ENCODE data around the gene NT5C1A.

The NT5C1A gene

DNA sequence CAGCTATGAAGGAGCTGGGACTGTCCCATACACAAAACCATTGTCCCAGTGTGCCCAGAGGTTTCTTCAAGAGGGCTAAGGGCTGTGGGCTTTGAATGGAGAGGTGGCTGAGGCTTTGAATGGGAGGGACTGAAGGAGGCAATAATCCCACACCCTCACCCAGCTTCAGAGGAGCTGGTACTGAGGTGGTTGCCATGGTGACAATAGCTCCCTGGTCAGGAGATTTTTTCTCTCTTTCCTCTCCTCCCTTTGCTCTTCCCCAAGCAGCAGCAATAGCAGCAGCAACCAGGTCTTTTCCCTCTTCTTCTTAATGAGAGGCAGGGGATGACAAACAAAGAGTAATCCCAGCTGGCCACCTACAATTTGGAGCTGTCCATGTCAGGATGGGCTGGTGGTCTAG, 17.7 kb upstream of the NT5C1A start:
- DNase-seq (ENCODE audit: low read depth, low spot score), result no peak

- no peak for DNase-seq (ENCODE audit: low read depth, low spot score)
These were observed 17.3 kb upstream of the NT5C1A start for GRCh38 chr1:39689214-39689613.

DNA sequence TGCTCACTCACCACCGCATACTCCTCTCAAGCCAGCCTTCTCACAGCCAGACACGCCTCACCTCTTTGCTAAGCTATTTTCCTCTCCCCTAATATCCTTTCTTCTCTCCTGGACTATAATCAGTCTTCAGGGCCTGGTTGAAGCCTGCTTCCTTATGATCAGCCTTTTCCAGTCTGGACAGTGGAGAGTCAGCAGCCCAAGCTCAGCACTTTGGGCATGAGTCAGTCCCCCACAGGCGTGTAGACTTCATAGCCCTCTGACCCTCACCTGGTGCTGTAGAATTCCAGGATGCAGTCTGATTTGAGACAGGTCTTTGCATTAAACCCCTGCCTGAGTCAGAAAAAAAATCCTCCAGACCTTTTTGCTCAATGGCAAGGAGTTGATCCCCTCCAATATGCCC, 16.8 kb upstream of the NT5C1A start:
- no peak for DNase-seq (ENCODE audit: low read depth, low spot score)

- no peak for DNase-seq (ENCODE audit: low read depth, low spot score)
These were observed 15.3 kb upstream of the NT5C1A start for GRCh38 chr1:39687243-39687642.

- no peak for DNase-seq (ENCODE audit: low read depth, low spot score)
These were observed 13.2 kb upstream of the NT5C1A start for GRCh38 chr1:39685071-39685470.

GRCh38 chr1:39684313-39684664, 12.4 kb upstream of the NT5C1A start:
- DNase-seq (ENCODE audit: low read depth, low spot score), result no peak

DNA sequence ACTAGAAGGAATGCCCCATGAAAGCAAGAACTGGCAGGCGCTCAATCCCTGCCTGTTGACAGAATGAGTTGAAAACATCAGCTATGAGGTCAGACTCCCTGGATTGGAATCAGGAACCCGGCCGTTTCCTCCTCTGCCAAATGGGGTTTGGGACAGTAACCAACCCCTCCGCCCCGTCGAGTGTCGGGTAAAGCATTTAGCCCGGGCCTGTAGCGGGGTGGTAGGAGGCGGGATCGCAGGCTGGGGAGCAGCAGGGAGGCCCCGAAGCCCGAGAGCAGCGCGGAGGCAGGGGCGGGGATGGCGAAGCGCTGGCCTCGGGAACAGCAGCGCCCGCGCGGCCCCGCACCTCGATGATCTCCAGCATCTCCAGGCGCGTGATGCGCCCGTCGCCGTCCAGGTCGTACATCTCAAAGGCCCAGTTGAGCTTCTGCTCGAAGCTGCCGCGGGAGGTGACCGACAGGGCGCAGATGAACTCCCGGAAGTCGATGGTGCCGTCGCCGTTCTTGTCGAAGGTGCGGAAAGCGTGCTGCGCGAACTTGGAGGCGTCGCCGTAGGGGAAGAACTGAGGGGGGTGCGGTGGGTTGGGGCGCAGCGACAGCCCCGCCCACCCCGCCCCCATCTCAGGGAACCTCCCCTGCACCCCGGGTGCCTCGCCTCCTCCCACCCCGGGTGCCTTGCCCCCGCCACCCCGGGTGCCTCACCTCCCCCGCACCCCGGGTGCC, 11.8 kb upstream of the NT5C1A start:
- no peak for DNase-seq (ENCODE audit: low read depth, low spot score)

GRCh38 chr1:39681999-39682398, 10.1 kb upstream of the NT5C1A start:
- DNase-seq (ENCODE audit: low read depth, low spot score), result no peak

DNA sequence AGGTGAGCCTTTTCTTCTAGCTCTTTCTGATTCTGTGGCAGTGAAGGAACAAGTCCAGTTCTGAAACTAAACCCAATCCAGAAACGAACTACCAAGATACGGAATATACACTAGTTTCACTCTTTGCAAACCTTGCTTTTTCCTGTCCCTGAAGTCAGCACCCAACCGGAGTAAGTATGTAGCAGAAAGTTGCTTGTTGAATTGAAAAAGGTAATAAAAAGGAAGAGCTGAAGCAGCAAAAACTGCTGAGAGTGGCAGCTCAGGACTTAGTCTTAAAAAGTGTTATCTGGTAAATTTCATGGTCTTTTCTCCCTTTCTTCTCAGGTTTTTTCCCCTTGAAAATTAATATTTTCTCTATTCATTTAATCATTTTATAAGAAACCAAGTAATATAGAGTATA, 9.4 kb upstream of the NT5C1A start:
- no peak for DNase-seq (ENCODE audit: low read depth, low spot score)

DNA sequence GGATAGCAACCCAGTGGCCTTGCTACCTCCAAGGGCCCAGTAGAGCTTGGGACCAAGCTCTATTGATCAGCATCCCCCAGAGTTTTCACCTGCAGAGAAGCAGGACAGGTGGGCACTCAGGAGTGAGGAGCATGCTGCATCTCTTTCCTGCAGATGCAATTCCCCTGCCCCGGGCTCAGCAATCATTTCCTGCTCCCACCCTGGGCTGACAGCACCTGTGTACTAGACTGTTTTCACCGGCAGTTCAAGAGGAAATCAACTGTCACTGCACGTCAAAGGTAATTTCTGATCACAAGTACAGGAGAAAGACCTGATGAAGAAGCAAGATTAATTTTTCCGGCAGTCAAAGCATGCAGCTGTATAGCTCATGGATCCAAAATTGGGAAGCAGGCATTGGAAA, 8.8 kb upstream of the NT5C1A start:
- no peak for DNase-seq (ENCODE audit: low read depth, low spot score)

DNA sequence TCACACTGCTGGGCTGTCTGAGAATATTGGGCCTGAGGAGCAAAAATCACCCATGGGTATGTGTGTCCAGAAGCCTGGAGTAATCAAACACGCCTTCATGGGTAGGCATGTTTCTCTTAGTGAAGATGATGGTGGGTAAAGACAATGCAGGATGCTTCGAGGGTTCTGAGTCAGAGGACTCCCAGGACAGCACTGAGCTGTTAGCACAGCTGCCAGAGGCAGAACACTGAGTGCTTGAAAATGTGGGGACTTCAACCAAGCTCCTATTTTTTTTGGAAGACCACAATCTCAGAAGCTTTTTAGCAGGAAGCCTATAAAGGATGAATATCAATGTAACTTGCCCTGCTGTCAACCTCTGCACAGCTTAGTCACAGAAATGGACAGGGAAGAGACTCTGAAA, 7.9 kb upstream of the NT5C1A start:
- no peak for DNase-seq (ENCODE audit: low read depth, low spot score)

DNA sequence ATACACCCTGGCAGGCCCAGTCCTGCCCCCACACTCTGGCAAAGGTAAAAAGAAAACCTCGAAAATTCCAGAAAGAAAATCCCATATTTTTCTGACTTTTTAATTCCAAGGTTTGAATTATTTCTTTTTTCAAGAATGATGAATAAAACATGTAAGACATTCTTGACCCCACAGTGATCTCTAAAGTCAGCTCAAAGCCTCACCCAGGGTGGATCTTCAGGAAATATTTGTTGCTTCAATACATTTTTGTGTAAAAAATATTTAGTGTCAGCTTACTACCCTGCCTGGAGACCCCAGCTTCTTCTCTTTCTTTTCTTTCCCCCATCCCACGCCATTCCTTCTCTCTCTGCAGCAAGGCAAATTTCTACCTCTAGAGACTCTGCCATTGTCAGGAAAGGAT, 7.0 kb upstream of the NT5C1A start:
- no peak for DNase-seq (ENCODE audit: low read depth, low spot score)

DNA sequence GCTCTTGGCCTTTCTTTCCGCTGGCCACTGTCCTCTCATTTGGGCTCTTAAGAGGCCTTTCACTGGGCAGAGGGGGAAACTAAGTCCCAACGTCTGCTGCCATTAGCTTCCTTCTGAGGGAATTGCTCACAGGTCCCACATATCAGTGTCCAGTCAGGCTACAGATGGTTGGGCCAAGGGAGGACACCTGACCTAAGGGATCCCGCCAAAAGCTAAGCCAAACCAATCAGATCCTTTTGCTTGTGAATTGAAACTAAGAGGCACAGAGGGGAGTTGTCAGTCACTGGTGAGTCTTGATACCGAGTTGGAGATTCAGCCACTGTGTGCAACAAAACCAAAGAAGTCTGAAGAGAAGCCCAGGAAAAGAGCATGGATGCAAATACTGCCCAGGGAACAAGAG, 5.7 kb upstream of the NT5C1A start:
- DNase-seq (ENCODE audit: low read depth, low spot score), result no peak

GRCh38 chr1:39676948-39677548, 5.1 kb upstream of the NT5C1A start:
- no peak for DNase-seq (ENCODE audit: low read depth, low spot score)

- DNase-seq (ENCODE audit: low read depth, low spot score), result no peak
These were observed 3.3 kb upstream of the NT5C1A start for GRCh38 chr1:39675220-39675619.

GRCh38 chr1:39673215-39673614, 1.3 kb upstream of the NT5C1A start:
- DNase-seq (ENCODE audit: low read depth, low spot score), result no peak

DNA sequence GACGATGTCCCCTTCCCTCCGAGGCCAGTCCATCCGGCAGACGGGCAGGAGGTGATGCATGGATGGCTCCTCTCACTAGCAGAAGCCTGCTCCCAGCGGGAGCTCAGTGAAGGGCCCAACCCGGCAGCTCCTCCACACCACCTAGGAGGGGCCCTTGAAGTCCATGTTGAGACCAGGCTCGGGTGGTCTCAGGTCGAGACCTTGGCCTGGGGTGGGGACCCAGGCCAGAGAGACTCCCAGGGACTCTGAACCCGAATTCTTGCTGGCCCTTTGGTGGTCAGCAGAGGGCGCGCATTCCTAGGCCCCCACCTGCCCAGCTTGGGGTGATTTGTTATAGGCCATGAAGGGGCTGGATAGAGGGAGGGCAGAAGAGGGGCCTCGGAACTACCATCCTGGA, 642 bp upstream of the NT5C1A start:
- DNase-seq (ENCODE audit: low read depth, low spot score), result no peak

DNA sequence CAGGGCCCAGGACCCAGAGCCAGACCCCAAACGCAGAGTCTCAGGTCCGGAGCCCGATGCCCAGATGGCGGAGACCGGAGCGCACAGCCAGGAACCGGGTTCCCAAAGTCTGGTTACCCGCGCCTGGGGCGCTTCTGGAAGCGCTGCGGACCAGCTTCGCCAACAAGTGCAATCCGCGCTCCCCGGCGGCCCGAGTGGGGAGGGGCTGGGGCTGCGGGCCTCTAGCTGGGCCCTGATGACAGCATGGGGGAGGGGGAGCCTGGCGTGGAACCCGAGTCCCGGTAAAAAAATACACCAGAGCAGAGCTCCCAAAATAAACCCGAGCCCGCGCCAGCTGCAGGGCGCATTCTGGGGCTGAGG, 494 bp downstream of the NT5C1A start:
- no peak for DNase-seq (ENCODE audit: low read depth, low spot score)

GRCh38 chr1:39670689-39671088, 1.2 kb downstream of the NT5C1A start:
- DNase-seq (ENCODE audit: low read depth, low spot score), result no peak

DNA sequence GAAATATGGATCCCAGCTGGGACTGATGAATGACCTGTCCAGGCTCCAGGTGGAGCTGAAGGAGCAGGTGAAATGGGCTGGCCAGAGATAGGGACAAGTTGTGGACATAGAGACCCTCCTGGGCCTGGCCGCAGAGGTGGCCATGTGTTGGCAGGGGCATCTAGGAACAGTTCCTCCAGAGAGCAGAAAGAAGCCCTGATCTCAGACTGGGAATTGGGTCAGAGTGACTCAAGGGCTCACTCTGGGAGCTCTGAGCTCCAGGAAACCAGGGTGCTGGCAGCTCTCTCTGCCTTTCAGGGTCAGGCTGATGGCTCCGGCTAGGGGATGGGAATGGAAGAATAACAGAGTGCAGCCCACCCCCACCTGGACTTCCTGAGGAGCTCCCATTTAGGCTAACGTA, 3.0 kb downstream of the NT5C1A start:
- no peak for DNase-seq (ENCODE audit: low read depth, low spot score)

DNA sequence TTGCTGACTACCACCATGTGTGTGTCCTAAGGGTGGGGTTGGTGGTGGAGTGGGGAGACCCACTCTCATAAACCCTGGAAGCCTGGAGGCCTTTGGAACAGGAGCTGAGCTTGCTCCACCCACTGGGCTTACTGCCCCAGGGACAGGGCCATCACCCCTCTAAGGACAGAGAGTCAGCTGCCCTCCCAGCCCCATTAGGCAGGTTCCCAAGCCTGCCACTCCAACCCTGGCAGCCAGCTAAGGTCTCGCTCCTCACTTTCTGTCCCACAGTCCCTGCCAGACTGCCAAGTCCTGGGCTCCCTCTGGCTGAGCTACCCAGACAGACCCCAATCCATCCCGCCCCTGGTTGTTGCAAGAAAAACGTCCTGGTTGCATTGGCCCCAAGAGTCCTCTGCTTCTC, 3.8 kb downstream of the NT5C1A start:
- DNase-seq (ENCODE audit: low read depth, low spot score), result no peak

DNA sequence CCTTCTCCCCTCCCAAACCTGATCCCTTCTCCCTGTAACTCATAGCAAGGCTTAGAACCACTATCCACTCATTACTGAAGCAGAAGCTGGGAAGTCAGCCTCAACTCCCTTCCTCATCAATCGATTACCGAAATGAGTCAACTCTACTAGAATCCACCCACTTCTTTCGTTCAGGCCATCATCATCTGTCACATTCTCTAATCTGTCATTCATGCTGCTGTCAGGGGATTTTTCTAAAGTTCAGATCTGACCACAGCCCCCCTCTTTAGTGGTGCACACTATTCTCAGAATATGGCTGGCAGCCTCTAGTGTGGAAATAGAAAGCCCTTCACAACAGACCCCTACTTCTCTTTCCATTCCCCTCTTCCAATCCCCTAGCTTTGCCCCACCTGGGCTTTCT, 5.1 kb downstream of the NT5C1A start:
- DNase-seq (ENCODE audit: low read depth, low spot score), result no peak

GRCh38 chr1:39663559-39663958, 8.3 kb downstream of the NT5C1A start:
- DNase-seq (ENCODE audit: low read depth, low spot score), result no peak

DNA sequence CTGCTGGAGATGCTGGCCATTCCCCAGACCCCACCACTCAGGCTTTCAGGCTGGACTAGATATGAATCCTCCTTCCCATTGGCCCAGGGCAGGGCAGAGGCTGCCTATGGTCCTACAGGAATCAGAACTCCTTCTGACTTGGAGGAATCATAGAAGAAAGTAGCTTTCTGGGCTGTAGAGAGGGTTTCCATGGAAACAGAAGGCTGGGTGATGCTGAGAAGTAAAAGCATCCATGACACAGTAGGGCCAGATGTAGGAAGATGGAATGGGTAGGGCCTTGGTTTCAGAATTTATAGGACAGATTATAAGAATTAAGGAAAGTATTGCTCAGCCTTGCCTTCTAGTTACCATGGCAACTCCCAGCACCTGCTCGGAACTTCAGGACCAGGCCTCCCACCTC, 9.0 kb downstream of the NT5C1A start:
- DNase-seq (ENCODE audit: low read depth, low spot score), result no peak
